ENCODE data around the gene CCDC68.

CCDC68 gene

GRCh38 chr18:54999016-54999415, 39.8 kb upstream of the CCDC68 start:
- no peak for TF ChIP-seq CTCF (IDR thresholded peaks at IDR 0.05; ENCODE audit: insufficient read depth, low read depth, low read length, missing control alignments)
- H3K4me3 ChIP-seq (ENCODE audit: low read depth, low read length): no peak overlapping the region
- DNase-seq (ENCODE audit: low read depth): no peak

GRCh38 chr18:54995421-54996143, 36.3 kb upstream of the CCDC68 start:
- no peak for TF ChIP-seq CTCF (IDR thresholded peaks at IDR 0.05; ENCODE audit: insufficient read depth, low read depth, low read length, missing control alignments)
- no peak for DNase-seq (ENCODE audit: low read depth)
- H3K4me3 ChIP-seq (ENCODE audit: low read depth, low read length): no peak overlapping the region

- no peak for DNase-seq (ENCODE audit: low read depth)
- TF ChIP-seq CTCF (IDR thresholded peaks at IDR 0.05; ENCODE audit: insufficient read depth, low read depth, low read length, missing control alignments): no peak
Measured at GRCh38 chr18:54991981-54992380, 32.7 kb upstream of the CCDC68 start.

GRCh38 chr18:54984908-54985307, 25.6 kb upstream of the CCDC68 start:
- no peak for TF ChIP-seq CTCF (IDR thresholded peaks at IDR 0.05; ENCODE audit: insufficient read depth, low read depth, low read length, missing control alignments)
- no peak for DNase-seq (ENCODE audit: low read depth)
- H3K4me3 ChIP-seq (ENCODE audit: low read depth, low read length): no peak overlapping the region

More at GRCh38 chr18:54991981-54992380, 32.7 kb upstream of the CCDC68 start:
- no peak overlapping the region for H3K4me3 ChIP-seq (ENCODE audit: low read depth, low read length)

GRCh38 chr18:54983791-54984190, 24.5 kb upstream of the CCDC68 start:
- no peak for TF ChIP-seq CTCF (IDR thresholded peaks at IDR 0.05; ENCODE audit: insufficient read depth, low read depth, low read length, missing control alignments)
- H3K4me3 ChIP-seq (ENCODE audit: low read depth, low read length): no peak overlapping the region
- DNase-seq (ENCODE audit: low read depth): no peak

GRCh38 chr18:54983041-54983686, 23.9 kb upstream of the CCDC68 start:
- no peak overlapping the region for H3K4me3 ChIP-seq (ENCODE audit: low read depth, low read length)
- TF ChIP-seq CTCF (IDR thresholded peaks at IDR 0.05; ENCODE audit: insufficient read depth, low read depth, low read length, missing control alignments): peak; percentile 41
- DNase-seq (ENCODE audit: low read depth): peak; percentile 43

All from GM12865 (cell line).